Stimulated activated CD8-positive, alpha-beta memory T cell treated with anti-CD3 and anti-CD28 coated beads, Interleukin-2, amount 100 ng/mL, for 48 hours (primary cell): ENCODE data around the gene SUN1.
A peak's percentile ranks its signal among the peaks of the same experiment; 100 is the strongest.

Source experiments
- DNase-seq, 2 donors: peaks; one replicate each; pipeline ENCODE4 v3.0.0-alpha.2; 2020; ENCODE audit warnings: low read depth in 2 of 2

SUN1 gene

DNA sequence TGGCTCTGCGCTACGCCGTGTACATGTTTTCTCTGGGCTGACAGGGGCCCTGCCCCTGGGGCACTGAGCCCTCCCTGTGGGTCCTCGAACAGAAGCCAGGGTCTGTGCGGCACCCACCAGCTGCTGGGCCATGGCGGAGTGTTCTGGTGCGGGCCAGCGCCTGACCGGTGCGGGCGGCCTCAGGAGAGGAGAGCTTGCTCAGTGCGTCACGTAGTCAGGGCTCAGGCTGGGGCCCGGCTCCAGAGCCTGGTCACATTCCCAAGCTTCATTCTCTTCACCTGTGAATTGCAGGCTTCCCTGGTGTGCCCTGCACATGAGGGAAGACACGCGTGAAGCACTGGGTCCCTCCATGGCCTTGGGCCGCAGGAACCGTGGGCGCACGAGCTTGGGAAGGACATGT lies 59.5 kb downstream of the SUN1 start:
- DNase-seq, result no peak

DNA sequence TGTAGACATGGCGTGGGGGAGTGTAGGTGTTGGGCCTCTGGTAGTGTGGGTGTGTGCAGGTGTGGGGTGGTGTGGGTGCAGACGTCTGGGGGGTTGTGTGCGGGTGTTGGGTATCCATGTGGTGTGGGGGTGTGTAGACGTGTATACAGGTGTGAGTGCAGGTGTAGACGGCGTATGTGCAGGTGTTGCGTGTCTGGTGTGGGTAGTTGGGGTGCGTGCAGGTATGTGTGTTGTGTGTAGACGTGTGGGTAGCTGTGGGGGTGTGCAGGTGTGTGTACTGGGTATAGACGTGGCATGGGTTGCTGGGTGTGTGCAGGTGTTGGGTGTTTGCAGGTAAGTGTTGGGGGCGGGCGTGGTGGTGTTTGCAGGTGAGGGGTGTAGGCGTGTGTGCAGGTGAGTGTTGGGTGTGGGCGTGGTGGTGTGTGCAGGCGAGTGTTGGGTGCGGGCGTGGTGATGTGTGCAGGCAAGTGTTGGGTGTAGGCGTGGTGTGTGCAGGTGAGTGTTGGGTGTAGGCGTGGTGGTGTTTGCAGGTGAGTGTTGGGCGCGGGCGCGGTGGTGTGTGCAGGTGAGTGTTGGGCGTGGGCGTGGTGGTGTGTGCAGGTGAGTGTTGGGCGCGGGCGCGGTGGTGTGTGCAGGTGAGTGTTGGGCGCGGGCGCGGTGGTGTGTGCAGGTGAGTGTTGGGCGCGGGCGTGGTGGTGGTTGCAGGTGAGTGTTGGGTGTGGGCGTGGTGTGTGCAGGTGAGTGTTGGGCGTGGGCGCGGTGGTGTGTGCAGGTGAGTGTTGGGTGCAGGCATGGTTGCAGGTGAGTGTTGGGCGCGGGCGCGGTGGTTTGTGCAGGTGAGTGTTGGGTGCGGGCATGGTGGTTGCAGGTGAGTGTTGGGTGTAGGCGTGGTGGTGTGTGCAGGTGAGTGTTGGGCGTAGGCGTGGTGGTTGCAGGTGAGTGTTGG lies 60.6 kb downstream of the SUN1 start:
- no peak for DNase-seq

DNA sequence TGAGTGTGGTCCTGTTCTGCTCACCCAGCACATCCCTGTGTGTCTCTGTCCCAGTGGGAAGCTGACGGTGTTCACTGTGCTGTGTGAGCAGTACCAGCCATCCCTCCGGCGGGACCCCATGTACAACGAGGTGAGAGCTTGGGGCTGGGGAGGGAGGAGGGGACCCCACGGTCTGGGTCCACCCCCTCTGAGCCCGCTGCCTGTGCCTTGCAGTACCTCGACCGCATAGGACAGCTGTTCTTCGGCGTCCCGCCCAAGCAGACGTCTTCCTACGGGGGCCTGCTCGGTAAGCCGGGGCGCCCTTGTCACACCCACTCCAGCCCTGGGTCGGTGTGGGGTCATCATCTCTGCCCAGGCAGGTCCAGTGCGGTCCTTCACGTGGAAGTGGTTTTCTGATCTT lies 61.4 kb downstream of the SUN1 start:
- DNase-seq, result no peak

GRCh38 chr7:894164-894867 lies 62.0 kb downstream of the SUN1 start:
- DNase-seq, result no peak

GRCh38 chr7:894927-895450 lies 62.7 kb downstream of the SUN1 start:
- no peak for DNase-seq

GRCh38 chr7:895451-896052 lies 63.3 kb downstream of the SUN1 start:
- DNase-seq, result no peak

DNA sequence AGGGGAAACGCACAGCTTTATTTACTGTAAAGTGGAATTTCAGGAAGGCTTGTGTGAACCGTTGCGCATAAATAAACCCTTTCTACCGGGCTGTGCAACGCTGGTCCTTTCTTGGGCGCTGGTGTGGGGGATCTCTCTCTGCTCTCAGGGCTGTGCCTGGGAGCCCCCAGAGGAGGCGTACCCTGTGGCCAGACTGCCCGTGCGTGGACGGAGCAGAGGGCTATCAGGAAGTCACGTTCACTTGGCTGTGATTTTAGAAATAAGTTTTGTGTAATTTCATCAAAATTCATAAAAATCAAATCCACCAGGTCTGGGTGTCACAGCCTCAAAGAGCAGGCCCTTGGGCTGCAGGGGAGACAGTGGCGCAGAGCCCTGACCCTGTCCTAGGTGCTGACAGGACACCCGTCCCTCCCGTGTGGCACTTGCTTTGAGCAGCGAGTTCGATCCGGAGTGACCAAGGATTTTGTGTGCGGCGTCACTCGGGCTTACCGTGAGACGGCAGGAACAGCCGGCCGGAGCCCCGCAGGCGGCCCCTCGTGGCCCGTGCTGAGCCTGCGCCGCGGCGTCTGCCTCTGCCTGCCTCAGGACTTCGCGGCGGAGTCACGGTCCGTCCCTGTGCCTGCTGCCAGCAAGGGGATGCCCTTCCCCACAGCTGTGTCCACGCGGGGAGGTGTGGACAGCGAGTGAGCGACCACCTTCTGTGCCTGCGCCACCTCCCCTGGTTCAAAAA lies 64.2 kb downstream of the SUN1 start:
- no peak for DNase-seq

DNA sequence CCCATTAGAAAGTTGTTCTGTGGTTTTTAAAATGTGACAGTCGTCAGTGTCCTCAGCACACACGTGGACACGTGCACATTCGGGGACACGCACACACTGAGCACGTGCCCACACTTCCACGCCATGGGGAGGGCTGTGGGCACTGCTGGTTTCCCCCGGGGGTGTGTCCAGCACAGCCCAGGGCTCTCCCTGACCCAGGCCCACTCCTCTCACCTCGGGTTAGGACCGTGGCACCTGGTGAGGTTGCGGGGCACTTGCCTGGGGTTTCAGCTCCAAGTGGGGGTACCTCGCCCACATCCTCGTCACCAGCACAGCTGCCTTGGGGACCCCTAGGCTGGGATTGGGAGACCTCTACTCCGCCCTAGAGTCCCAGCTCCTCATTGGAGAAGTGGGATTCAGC lies 64.8 kb downstream of the SUN1 start:
- DNase-seq, result no peak

DNA sequence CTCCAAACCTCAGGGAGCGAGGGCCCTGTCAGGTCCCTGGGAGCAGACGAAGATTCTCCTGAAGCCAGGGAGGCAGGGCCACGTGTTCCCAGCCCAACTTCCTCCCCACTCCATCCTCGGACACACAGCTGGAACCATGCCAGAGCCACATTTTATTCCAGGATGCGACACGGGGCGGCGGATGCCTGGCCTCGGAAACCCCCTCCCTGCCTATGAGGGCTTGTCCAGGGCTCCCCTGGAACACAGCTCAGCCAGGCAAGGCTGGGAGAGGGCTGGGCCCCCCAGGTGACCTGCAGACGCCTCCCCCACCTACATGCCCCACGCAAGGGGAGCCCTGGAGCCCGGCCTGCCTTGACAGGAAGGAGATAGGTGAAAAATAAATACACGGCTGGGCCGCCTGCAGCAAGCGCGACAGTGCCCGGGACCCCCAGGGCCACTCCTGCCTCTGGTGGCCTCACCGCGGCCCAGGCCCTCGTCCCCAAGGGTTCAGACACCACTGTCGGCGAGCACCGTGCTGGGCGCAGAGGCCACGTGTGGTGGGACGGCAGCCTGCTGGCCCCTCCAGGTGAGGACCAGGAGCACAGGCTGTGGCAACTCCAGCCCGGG lies 65.6 kb downstream of the SUN1 start:
- no peak for DNase-seq

GRCh38 chr7:898460-898854 lies 66.2 kb downstream of the SUN1 start:
- DNase-seq, result no peak

- no peak for DNase-seq
These were observed 66.8 kb downstream of the SUN1 start for GRCh38 chr7:898855-899681.

DNA sequence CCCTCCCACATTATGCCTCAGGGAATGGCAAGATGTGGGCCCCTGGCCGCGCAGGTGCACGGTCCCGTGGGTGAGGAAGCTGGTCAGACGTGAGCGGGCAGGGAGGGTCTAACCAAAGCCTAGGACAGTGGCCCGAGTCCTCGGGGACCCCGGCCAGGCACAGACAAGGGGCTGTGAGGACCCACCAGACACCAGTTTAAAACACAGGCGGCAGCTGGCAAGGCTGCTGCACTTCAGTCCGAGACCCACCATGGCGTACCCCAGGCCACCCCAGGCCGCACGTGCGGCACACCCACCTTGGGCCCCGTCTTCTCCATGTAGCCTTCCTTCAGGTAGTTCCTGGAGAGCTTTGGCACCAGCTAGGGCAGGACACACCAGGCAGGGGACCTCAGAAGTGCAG lies 67.5 kb downstream of the SUN1 start:
- no peak for DNase-seq

- no peak for DNase-seq
These were observed 68.2 kb downstream of the SUN1 start for GRCh38 chr7:900331-901040.

DNA sequence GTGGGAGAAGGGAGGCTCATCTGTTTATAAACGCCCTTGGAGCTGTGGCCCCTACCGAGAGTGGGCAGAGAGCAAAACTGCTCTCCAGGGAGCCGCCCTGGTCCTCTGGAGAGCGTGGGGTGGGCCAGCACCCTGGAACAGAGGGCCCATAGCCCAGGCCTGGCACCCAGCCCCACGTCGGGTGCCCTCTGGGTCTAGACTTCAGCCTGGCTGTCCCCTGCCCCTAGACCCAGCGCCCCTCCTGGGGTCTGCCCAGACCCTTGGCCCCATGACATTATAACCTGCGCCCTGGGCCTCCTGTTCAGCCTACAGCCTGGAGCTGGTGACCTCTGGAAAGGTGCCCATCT lies 68.7 kb downstream of the SUN1 start:
- DNase-seq, result no peak

- DNase-seq, result peak; percentile 60 to 62
These were observed 69.3 kb downstream of the SUN1 start for GRCh38 chr7:901388-902154.

DNA sequence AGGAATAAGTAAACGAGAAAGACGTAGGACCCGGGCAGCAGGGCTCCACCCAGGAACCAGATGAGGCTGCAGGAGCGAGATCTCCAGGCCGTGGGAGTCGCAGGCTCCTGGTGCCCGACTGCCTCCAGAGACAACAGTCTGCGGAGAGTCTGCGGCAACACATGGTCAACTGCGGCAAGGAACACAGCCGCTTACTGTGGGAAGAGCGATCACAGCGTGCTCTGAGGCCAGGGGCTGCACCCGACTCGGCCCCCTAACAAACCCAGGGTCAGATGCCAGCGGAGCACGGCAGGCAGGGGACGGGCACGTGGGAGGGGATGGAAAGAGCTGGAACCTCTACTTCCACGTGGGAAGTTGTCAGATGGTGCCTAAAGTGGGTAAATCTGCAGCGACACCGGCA lies 70.7 kb downstream of the SUN1 start:
- no peak for DNase-seq

DNA sequence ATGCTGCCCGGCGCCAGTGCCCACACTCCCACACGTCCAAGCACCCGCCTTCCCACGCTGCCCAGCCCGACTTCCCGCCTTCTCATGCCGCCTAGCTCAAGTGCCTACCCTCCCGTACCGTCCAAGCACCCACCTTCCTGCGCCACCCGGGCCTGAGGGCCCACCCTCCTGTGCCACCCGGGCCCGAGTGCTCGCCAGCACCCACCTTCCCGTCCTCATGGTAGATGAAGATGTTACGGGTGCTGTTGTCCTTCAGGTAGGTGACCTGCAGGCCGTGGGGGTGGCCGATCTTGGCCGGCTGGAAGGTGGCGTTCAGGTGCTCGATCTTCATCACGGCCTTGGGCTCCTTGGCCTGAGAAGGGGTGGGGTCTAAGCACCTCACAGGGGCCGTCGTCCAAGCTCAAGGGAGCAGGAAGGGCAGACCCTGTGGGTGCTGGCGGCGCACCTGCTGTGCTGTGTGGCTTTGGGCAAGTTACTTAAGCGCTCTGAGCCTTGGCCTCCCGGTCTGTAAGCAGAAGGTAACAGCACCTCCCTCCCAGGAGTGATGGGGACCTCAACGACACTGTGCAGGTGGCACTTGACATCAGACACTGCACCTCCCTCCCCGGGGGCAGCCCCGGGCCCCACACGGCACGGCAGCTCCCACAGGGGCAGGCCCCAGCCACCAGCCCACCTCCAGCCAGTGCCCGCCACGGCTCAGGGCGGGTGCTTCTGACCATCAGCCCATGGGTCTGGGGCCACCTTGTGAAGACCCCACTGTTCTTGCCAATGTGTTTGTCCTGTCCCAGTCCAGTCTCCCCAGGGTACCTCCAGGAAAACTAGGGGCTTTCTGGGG lies 71.9 kb downstream of the SUN1 start:
- DNase-seq, result no peak

DNA sequence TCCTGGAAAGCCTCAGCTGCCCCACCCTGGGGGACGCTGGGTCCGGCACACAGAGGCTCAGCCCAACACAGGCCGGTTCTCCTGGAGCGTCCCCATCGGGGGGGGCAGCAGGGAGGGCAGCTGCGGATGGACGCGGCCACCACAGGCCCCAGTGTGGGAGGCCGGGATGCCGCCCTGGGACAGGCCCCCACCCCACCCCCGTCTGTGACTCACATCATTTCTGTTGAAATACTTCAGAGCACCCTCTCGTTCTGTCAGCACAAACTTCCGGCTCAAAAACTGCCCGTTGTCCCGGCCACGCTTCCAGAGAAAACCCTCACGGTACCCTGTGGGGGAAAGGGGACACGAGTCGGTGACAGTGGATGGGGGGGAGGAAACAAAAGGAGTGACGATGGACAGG lies 72.6 kb downstream of the SUN1 start:
- DNase-seq, result no peak
